ENCODE measurements around the gene CSMD2.

GRCh38 chr1:34126486-34126885 is 38.5 kb downstream of the CSMD2 start:
- TF ChIP-seq REST (IDR thresholded peaks at IDR 0.05; ENCODE audit: insufficient read depth in 1 of 2, low read depth in 2 of 2, low read length in 2 of 2), result no peak
- no peak for TF ChIP-seq POLR2AphosphoS5 (IDR thresholded peaks at IDR 0.05; ENCODE audit: low read depth, low read length)
- TF ChIP-seq TAF1 (IDR thresholded peaks at IDR 0.05; ENCODE audit: borderline replicate concordance, insufficient read depth, low read length), result no peak
- TF ChIP-seq FOXP2 (optimal IDR thresholded peaks at IDR 0.05; ENCODE audit: borderline replicate concordance, extremely low read depth, extremely low read length, insufficient read depth), result no peak
- TF ChIP-seq SIN3A (IDR thresholded peaks at IDR 0.05; ENCODE audit: borderline replicate concordance, insufficient read depth, low read length), result no peak

Data from PFSK-1 (cell line).